Naive thymus-derived CD8-positive, alpha-beta T cell (primary cell): ENCODE measurements around the gene PHF5A. TPM values are rescaled to one million over a fixed set of nuclear protein-coding genes. Genes with fewer than 3 reads are reported as not detected.

Source experiments
- ATAC-seq, 2 donors: fragments of 150-1000 bp; cut with Tn5 transposase in 1 of 2; sonication (Bioruptor Pico), chemical (Tn5 transposase) in 1 of 2; 1 replicate in 1 of 2; 2 replicates in 1 of 2; pipeline ENCODE4 v1.10.0; 2021; ENCODE audit warnings: mild to moderate bottlenecking in 2 of 2, moderate library complexity in 2 of 2
- POLR2A ChIA-PET: fragments of 350-600 bp; sonication (Branson Sonifier 250); formaldehyde crosslinking; loops from one replicate; lab custom pipeline; 2021; ENCODE audit warnings: antibody characterized with exemption; lab: Charles Lee
- DNase-seq, 10 donors: peaks; one replicate each; pipeline versions ENCODE4 v3.0.0 to v3.0.0-alpha.2; 2020 to 2022
- H3K27ac Mint-ChIP-seq, 10 donors: one replicate each; pipeline ENCODE4 v1.8.0; 2020 to 2022; ENCODE audit warnings: mild to moderate bottlenecking in 10 of 10, mixed read lengths in 10 of 10, moderate library complexity in 4 of 10, inconsistent platforms in 1 of 10
- H3K27me3 Mint-ChIP-seq, 5 donors: one replicate each; pipeline ENCODE4 v1.8.0; 2021 to 2022; ENCODE audit warnings: mixed read lengths in 5 of 5
- H3K36me3 Mint-ChIP-seq, 3 donors: one replicate each; pipeline ENCODE4 v1.8.0; 2020 to 2022; ENCODE audit warnings: mixed read lengths in 3 of 3, mild to moderate bottlenecking in 2 of 3, inconsistent platforms in 1 of 3
- H3K4me1 Mint-ChIP-seq, 4 donors: one replicate each; pipeline ENCODE4 v1.8.0; 2021 to 2022; ENCODE audit warnings: mixed read lengths in 4 of 4
- H3K4me3 Mint-ChIP-seq, 10 donors: one replicate each; pipeline ENCODE4 v1.8.0; 2020 to 2022; ENCODE audit warnings: mild to moderate bottlenecking in 10 of 10, mixed read lengths in 10 of 10, moderate library complexity in 6 of 10, inconsistent platforms in 1 of 10
- H3K9me3 Mint-ChIP-seq, 9 donors: one replicate each; pipeline ENCODE4 v1.8.0; 2020 to 2022; ENCODE audit warnings: mixed read lengths in 9 of 9, mild to moderate bottlenecking in 3 of 9, inconsistent platforms in 1 of 9, moderate library complexity in 1 of 9
- polyA plus RNA-seq, 3 donors: library from polyadenylated mRNA; unstranded; fragments of 300-500 nt; fragmentation: Illumina TruSeq; gene quantifications; one replicate each; pipeline ENCODE4 v1.2.3, GENCODE V29; 2021
- total RNA-seq, 8 experiments: library from RNA in 2 of 8; stranded (reverse) in 2 of 8; gene quantifications; one replicate each; pipeline ENCODE4 v1.2.3 and lab custom pipeline; 2021 to 2026

PHF5A gene
- total and polyA plus RNA-seq, 5 experiments from 2014 or later: 17.2 to 35.8 (median 21.4) TPM

- peaks cover 18 to 81% (median 66%) of the 10 kb centered on the region in 4 donors for H3K4me1 Mint-ChIP-seq
Measured at GRCh38 chr22:41482319-41482935, 13.9 kb upstream of the PHF5A start.

GRCh38 chr22:41481925-41482318 is 13.4 kb upstream of the PHF5A start:
- Mint-ChIP-seq H3K36me3 (peaks cover 0 to 26% (median 0%) of the 10 kb centered on the region in 3 donors), H3K27me3 (no peaks in the 10 kb centered on the region), H3K9me3 (no peaks in the 10 kb centered on the region), H3K4me1 (peaks cover 18 to 79% (median 61%) of the 10 kb centered on the region in 4 donors), H3K4me3 (no peak overlapping the region), H3K27ac (peak overlapping the region in 2 of 10 donors; percentile 14 to 51)
- no peak for ATAC-seq
- POLR2A ChIA-PET: interaction anchor here (1.4 kb wide), 1 partner anchor 36 kb away, joined by 5 read pairs; the partner anchor contains the start of gene TOB2
- no peak for DNase-seq

More at GRCh38 chr22:41482319-41482935, 13.9 kb upstream of the PHF5A start:
- Mint-ChIP-seq H3K36me3 (peaks cover 0 to 28% (median 0%) of the 10 kb centered on the region in 3 donors), H3K9me3 (no peaks in the 10 kb centered on the region), H3K4me3 (no peak overlapping the region), H3K27ac (peak overlapping the region in 6 of 10 donors; percentile 14 to 44 (median 25)), H3K27me3 (no peaks in the 10 kb centered on the region)
- POLR2A ChIA-PET: interaction anchor here (1.4 kb wide), 1 partner anchor 36 kb away, joined by 5 read pairs; the partner anchor contains the start of gene TOB2
- ATAC-seq (no peak), DNase-seq (no peak)

DNA sequence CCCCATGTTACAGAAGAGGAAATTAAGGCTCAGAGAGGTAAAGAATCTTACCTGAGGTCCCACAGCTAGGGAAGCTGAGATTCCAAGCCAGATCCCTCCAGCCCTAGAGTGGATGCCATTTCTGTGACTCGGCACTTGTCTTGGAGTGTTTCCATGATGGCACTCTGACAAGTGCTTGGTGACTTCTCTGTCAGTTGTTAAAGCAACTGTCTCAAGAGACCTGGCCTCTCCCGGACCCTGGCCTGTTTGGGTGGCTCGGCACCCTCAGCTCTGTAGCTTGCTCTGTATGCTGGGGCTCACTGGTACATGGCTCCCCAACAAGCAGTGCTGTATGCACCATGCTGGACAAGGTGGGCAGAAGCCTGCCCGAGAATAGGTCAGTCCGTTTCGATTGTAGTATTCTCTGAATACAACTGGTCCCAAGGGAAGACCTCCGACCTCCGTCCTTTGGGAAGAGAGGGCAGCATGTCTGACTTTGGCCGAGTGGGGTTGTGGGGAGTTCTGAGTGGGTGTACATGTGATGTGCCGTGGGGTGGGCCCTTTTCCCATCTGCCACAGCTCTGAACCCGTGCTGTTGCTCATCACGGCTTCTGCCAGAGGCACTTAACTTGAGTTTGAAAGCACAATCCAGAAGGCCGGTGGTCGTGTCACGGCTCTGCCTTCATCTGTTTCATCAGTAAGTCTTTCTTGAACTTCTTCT is 12.8 kb upstream of the PHF5A start:
- ATAC-seq (no peak), DNase-seq (no peak)
- Mint-ChIP-seq H3K4me3 (no peak overlapping the region), H3K27me3 (no peaks in the 10 kb centered on the region), H3K4me1 (peaks cover 16 to 75% (median 56%) of the 10 kb centered on the region in 4 donors), H3K9me3 (no peaks in the 10 kb centered on the region), H3K36me3 (peaks cover 0 to 28% (median 0%) of the 10 kb centered on the region in 3 donors), H3K27ac (peak overlapping the region in 2 of 10 donors; percentile 19 to 51)
- POLR2A ChIA-PET: no interaction called here

- peaks cover 13 to 75% (median 52%) of the 10 kb centered on the region in 4 donors for H3K4me1 Mint-ChIP-seq
- POLR2A ChIA-PET: interaction anchor here (1.1 kb wide), 1 partner anchor 45 kb away, joined by 3 read pairs; no protein-coding TSS in a partner anchor
- H3K36me3 Mint-ChIP-seq: peaks cover 0 to 23% (median 0%) of the 10 kb centered on the region in 3 donors
- peak overlapping the region in 1 of 10 donors; percentile 40 for H3K27ac Mint-ChIP-seq
- H3K27me3 Mint-ChIP-seq: no peaks in the 10 kb centered on the region
- H3K9me3 Mint-ChIP-seq: no peaks in the 10 kb centered on the region
- no peak overlapping the region for H3K4me3 Mint-ChIP-seq
- DNase-seq (no peak), ATAC-seq (no peak)
Measured at GRCh38 chr22:41480397-41480735, 11.9 kb upstream of the PHF5A start.

GRCh38 chr22:41479671-41480396 is 11.3 kb upstream of the PHF5A start:
- no peak for ATAC-seq
- peaks cover 14 to 73% (median 51%) of the 10 kb centered on the region in 4 donors for H3K4me1 Mint-ChIP-seq
- no peaks in the 10 kb centered on the region for H3K9me3 Mint-ChIP-seq
- H3K36me3 Mint-ChIP-seq: peaks cover 0 to 23% (median 0%) of the 10 kb centered on the region in 3 donors
- no peaks in the 10 kb centered on the region for H3K27me3 Mint-ChIP-seq
- POLR2A ChIA-PET: interaction anchor here (1.1 kb wide), 1 partner anchor 45 kb away, joined by 3 read pairs; no protein-coding TSS in a partner anchor
- no peak for DNase-seq
- H3K27ac Mint-ChIP-seq: peak overlapping the region in 3 of 10 donors; percentile 8 to 66 (median 33)
- no peak overlapping the region for H3K4me3 Mint-ChIP-seq

DNA sequence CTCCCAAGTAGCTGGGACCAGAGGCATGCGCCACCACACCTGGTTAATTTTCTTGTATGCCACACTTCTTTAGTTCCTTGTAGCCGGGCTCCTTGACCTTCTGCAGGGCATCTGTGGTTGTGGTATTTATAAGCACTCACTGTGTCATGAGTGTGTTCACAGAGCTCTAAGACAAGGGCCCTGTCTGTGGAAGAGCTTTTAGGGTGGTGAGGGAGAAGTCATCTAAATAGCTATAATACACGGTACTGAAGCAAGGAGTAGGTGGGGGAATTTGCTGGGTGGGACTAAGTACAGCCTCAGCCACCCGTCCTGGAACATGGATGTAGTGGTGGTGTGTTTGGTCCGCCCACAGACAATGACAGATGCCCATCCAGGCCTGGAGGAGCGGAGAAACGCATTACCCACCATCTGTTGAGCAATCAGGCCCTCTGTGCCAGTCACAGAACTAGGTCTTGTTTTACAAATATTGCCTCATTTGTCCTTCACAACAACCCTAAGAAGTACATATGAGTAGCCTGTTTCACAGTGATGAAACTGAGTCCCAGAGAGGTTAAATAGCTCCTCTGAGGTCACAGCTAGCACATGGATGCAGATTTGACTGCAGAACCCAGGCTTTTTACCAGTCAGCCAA is 10.5 kb upstream of the PHF5A start:
- Mint-ChIP-seq H3K9me3 (no peaks in the 10 kb centered on the region), H3K27ac (peak overlapping the region in 4 of 10 donors; percentile 17 to 66 (median 30)), H3K4me3 (peak overlapping the region in 1 of 10 donors; percentile 22), H3K36me3 (peaks cover 0 to 24% (median 0%) of the 10 kb centered on the region in 3 donors), H3K4me1 (peaks cover 15 to 69% (median 50%) of the 10 kb centered on the region in 4 donors), H3K27me3 (no peaks in the 10 kb centered on the region)
- POLR2A ChIA-PET: interaction anchor here (0.8 to 1.1 kb wide), 2 partner anchors 46 to 67 kb away, joined by 3 read pairs; no protein-coding TSS in a partner anchor
- no peak for ATAC-seq
- DNase-seq: no peak

DNA sequence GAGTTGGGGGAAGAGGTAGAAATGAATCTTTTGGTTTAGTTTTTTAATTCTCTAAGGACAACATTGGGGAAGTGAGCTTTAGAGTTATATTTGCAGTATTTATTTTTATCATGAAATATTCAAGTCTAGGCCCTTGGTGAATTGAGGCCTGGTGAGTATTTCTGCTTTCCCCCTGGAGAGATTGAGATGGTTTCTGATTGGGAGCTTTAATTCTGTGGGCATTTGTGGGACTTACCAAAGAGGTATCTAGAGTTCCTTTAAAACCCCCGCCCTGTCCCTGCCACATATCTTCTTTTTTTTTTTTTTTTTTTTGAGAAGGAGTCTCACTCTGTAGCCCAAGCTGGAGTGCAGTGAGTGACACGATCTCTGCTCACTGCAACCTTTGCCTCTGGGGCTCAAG is 10.0 kb upstream of the PHF5A start:
- ATAC-seq: no peak
- no peak for DNase-seq
- H3K9me3 Mint-ChIP-seq: no peaks in the 10 kb centered on the region
- peaks cover 17 to 69% (median 51%) of the 10 kb centered on the region in 4 donors for H3K4me1 Mint-ChIP-seq
- POLR2A ChIA-PET: interaction anchor here (0.8 kb wide), 1 partner anchor 66 kb away, joined by 3 read pairs; no protein-coding TSS in a partner anchor
- H3K27me3 Mint-ChIP-seq: no peaks in the 10 kb centered on the region
- H3K36me3 Mint-ChIP-seq: peaks cover 0 to 26% (median 0%) of the 10 kb centered on the region in 3 donors
- H3K4me3 Mint-ChIP-seq: peak overlapping the region in 1 of 10 donors; percentile 29
- H3K27ac Mint-ChIP-seq: peak overlapping the region in 3 of 10 donors; percentile 19 to 66 (median 43)

- DNase-seq (no peak), ATAC-seq (no peak)
- Mint-ChIP-seq H3K27ac (no peak overlapping the region), H3K27me3 (no peaks in the 10 kb centered on the region), H3K4me1 (peaks cover 14 to 65% (median 46%) of the 10 kb centered on the region in 4 donors), H3K9me3 (no peaks in the 10 kb centered on the region), H3K4me3 (no peak overlapping the region), H3K36me3 (peaks cover 0 to 41% (median 0%) of the 10 kb centered on the region in 3 donors)
- POLR2A ChIA-PET: interaction anchor here (0.7 kb wide), 3 partner anchors 11 to 83 kb away, joined by 3 to 6 read pairs (median 3); no protein-coding TSS in a partner anchor
Measured at GRCh38 chr22:41474872-41475451, 6.5 kb upstream of the PHF5A start.

GRCh38 chr22:41471568-41471967 is 3.1 kb upstream of the PHF5A start:
- POLR2A ChIA-PET: interaction anchor here (9.0 kb wide), 1 partner anchor 24 kb away, joined by 216 read pairs; the partner anchor contains the start of gene TOB2
- H3K27me3 Mint-ChIP-seq: no peaks in the 10 kb centered on the region
- peak overlapping the region in 1 of 10 donors; percentile 4 for H3K4me3 Mint-ChIP-seq

DNA sequence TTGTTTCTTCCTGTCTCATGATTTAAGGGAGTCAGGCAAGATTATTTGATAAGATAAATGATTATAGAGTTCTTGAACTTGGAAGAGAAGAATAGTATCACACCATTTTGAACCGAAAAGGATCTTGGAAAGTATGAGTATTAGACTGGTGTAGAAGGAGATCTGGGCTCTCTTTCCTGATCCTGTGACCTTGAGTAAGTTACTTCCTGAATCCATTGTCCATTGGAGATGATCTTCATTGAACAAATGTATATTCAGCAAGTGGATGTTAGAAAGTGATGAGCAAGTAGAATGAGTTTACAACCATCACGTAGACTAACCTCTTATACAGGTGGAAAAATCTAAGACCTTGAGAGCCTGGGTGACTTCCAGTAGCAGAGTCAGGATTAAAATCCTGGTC is 2.4 kb upstream of the PHF5A start:
- H3K27ac Mint-ChIP-seq: peak overlapping the region in 8 of 10 donors; percentile 29 to 99 (median 76)
- peaks cover 0 to 44% (median 5%) of the 10 kb centered on the region in 3 donors for H3K36me3 Mint-ChIP-seq
- H3K4me1 Mint-ChIP-seq: peaks cover 23 to 66% (median 53%) of the 10 kb centered on the region in 4 donors
- ATAC-seq (no peak), DNase-seq (no peak)
- H3K4me3 Mint-ChIP-seq: peak overlapping the region in 9 of 10 donors; percentile 39 to 93 (median 73)
- no peaks in the 10 kb centered on the region for H3K9me3 Mint-ChIP-seq
- POLR2A ChIA-PET: interaction anchor here (9.0 kb wide), 1 partner anchor 24 kb away, joined by 216 read pairs; the partner anchor contains the start of gene TOB2
- no peaks in the 10 kb centered on the region for H3K27me3 Mint-ChIP-seq

More at GRCh38 chr22:41471568-41471967, 3.1 kb upstream of the PHF5A start:
- no peaks in the 10 kb centered on the region for H3K9me3 Mint-ChIP-seq
- DNase-seq: no peak
- peaks cover 0 to 42% (median 5%) of the 10 kb centered on the region in 3 donors for H3K36me3 Mint-ChIP-seq
- H3K27ac Mint-ChIP-seq: no peak overlapping the region
- peaks cover 23 to 68% (median 52%) of the 10 kb centered on the region in 4 donors for H3K4me1 Mint-ChIP-seq
- ATAC-seq: no peak

GRCh38 chr22:41469218-41469851 is 843 bp upstream of the PHF5A start:
- H3K9me3 Mint-ChIP-seq: no peaks in the 10 kb centered on the region
- no peak for DNase-seq
- peaks cover 0 to 57% (median 12%) of the 10 kb centered on the region in 3 donors for H3K36me3 Mint-ChIP-seq
- H3K4me3 Mint-ChIP-seq: peak overlapping the region; percentile 89 to 93 (median 92)
- ATAC-seq: peak; percentile 2 to 13
- POLR2A ChIA-PET: interaction anchor here (0.6 to 9.0 kb wide), 17 partner anchors 10 to 1176 kb away, joined by 3 to 216 read pairs (median 11); partner anchors contain the start of genes DESI1, PMM1, RANGAP1 and ST13
- H3K27me3 Mint-ChIP-seq: no peaks in the 10 kb centered on the region
- peak overlapping the region; percentile 98 to 100 (median 100) for H3K27ac Mint-ChIP-seq
- peaks cover 21 to 69% (median 57%) of the 10 kb centered on the region in 4 donors for H3K4me1 Mint-ChIP-seq
